ENCODE results near the gene SLC37A1.

- TF ChIP-seq, protein P1, sequence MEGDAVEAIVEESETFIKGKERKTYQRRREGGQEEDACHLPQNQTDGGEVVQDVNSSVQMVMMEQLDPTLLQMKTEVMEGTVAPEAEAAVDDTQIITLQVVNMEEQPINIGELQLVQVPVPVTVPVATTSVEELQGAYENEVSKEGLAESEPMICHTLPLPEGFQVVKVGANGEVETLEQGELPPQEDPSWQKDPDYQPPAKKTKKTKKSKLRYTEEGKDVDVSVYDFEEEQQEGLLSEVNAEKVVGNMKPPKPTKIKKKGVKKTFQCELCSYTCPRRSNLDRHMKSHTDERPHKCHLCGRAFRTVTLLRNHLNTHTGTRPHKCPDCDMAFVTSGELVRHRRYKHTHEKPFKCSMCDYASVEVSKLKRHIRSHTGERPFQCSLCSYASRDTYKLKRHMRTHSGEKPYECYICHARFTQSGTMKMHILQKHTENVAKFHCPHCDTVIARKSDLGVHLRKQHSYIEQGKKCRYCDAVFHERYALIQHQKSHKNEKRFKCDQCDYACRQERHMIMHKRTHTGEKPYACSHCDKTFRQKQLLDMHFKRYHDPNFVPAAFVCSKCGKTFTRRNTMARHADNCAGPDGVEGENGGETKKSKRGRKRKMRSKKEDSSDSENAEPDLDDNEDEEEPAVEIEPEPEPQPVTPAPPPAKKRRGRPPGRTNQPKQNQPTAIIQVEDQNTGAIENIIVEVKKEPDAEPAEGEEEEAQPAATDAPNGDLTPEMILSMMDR (IDR thresholded peaks at IDR 0.05; ENCODE audit: insufficient read depth, low read length): no peak
- TF ChIP-seq, protein P2, sequence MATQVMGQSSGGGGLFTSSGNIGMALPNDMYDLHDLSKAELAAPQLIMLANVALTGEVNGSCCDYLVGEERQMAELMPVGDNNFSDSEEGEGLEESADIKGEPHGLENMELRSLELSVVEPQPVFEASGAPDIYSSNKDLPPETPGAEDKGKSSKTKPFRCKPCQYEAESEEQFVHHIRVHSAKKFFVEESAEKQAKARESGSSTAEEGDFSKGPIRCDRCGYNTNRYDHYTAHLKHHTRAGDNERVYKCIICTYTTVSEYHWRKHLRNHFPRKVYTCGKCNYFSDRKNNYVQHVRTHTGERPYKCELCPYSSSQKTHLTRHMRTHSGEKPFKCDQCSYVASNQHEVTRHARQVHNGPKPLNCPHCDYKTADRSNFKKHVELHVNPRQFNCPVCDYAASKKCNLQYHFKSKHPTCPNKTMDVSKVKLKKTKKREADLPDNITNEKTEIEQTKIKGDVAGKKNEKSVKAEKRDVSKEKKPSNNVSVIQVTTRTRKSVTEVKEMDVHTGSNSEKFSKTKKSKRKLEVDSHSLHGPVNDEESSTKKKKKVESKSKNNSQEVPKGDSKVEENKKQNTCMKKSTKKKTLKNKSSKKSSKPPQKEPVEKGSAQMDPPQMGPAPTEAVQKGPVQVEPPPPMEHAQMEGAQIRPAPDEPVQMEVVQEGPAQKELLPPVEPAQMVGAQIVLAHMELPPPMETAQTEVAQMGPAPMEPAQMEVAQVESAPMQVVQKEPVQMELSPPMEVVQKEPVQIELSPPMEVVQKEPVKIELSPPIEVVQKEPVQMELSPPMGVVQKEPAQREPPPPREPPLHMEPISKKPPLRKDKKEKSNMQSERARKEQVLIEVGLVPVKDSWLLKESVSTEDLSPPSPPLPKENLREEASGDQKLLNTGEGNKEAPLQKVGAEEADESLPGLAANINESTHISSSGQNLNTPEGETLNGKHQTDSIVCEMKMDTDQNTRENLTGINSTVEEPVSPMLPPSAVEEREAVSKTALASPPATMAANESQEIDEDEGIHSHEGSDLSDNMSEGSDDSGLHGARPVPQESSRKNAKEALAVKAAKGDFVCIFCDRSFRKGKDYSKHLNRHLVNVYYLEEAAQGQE (IDR thresholded peaks at IDR 0.05; ENCODE audit: insufficient replicate concordance, low read depth): no peak
- TF ChIP-seq POLR2AphosphoS5 (IDR thresholded peaks at IDR 0.05; ENCODE audit: low read depth): no peak
- no peak for TF ChIP-seq GABPA (IDR thresholded peaks at IDR 0.05; ENCODE audit: low read depth)
- TF ChIP-seq SPI1 (IDR thresholded peaks at IDR 0.05; ENCODE audit: borderline replicate concordance, low read depth): no peak
These were observed 35.2 kb downstream of the SLC37A1 start for GRCh38 chr21:42548687-42549406.
